ENCODE measurements around the gene ADGRG3. TPM values are rescaled to one million over a fixed set of nuclear protein-coding genes. Genes with fewer than 3 reads are reported as not detected.

The ADGRG3 gene
- total RNA-seq, 5 donors from 2014 or later (not counting 1 experiment from before 2014, with no cell fraction given) = 0.16 to 1.8 (median 0.40) TPM; not detected in 1

- H3K36me3 Mint-ChIP-seq = no peaks in the 10 kb centered on the region
- Histone ChIP-seq H3K27ac (ENCODE audit: low read length) (no peak overlapping the region), H3K4me3 (ENCODE audit: control insufficient read depth in 1 of 2, extremely low read depth in 1 of 2, low read length in 1 of 2) (no peak overlapping the region), H3K36me3 (ENCODE audit: control insufficient read depth in 2 of 2, extremely low read depth in 1 of 2, insufficient read depth in 1 of 2, low read length in 1 of 2) (no peaks in the 10 kb centered on the region), H3K4me1 (ENCODE audit: control insufficient read depth in 1 of 2, extremely low read depth in 1 of 2, insufficient read depth in 2 of 2, low read length in 2 of 2) (no peaks in the 10 kb centered on the region), H3K9me3 (no peaks in the 10 kb centered on the region), H3K27me3 (replicated peaks in 1 of 2; ENCODE audit: control insufficient read depth in 2 of 2, extremely low read depth in 1 of 2, insufficient read depth in 2 of 2, low read length in 1 of 2) (peaks cover 0 to 10% of the 10 kb centered on the region in 2 experiments)
- H3K9me3 Mint-ChIP-seq = no peaks in the 10 kb centered on the region
- no peaks in the 10 kb centered on the region for H3K27me3 Mint-ChIP-seq
- ChIA-PET CTCF (no interaction called here), POLR2A (interaction anchor here in 1 of 2 donors (0.6 kb wide), 1 partner anchor 11 kb away, joined by 3 read pairs; no protein-coding TSS in a partner anchor)
- no peak overlapping the region for H3K4me3 Mint-ChIP-seq
- DNase-seq (no peak), ATAC-seq (replicated peaks in 1 of 4) (no peak)
- H3K4me1 Mint-ChIP-seq = peaks cover 0 to 4% (median 0%) of the 10 kb centered on the region in 3 donors
- WGBS (ENCODE audit: insufficient coverage) = 86% methylated on average over 13 of the region's 13 CpGs
- H3K27ac Mint-ChIP-seq = no peak overlapping the region
Observed at GRCh38 chr16:57681950-57682728, 14.0 kb downstream of the ADGRG3 start.

GRCh38 chr16:57682809-57683635 is 14.9 kb downstream of the ADGRG3 start:
- peaks cover 0 to 10% of the 10 kb centered on the region in 2 experiments for H3K27me3 ChIP-seq (replicated peaks in 1 of 2; ENCODE audit: control insufficient read depth in 2 of 2, extremely low read depth in 1 of 2, insufficient read depth in 2 of 2, low read length in 1 of 2)
- no peak overlapping the region for H3K4me3 Mint-ChIP-seq
- H3K27ac ChIP-seq (ENCODE audit: low read length) = no peak overlapping the region
- ATAC-seq (replicated peaks in 1 of 4) (no peak), DNase-seq (no peak)
- no peak overlapping the region for H3K4me3 ChIP-seq (ENCODE audit: control insufficient read depth in 1 of 2, extremely low read depth in 1 of 2, low read length in 1 of 2)
- no peaks in the 10 kb centered on the region for H3K27me3 Mint-ChIP-seq
- no peaks in the 10 kb centered on the region for H3K36me3 Mint-ChIP-seq
- H3K27ac Mint-ChIP-seq = no peak overlapping the region
- CTCF ChIA-PET = no interaction called here
- H3K4me1 Mint-ChIP-seq = peaks cover 0 to 6% (median 0%) of the 10 kb centered on the region in 3 donors
- H3K9me3 Mint-ChIP-seq = no peaks in the 10 kb centered on the region
- WGBS (ENCODE audit: insufficient coverage) = 100% methylated on average over 4 of the region's 11 CpGs
- H3K9me3 ChIP-seq = no peaks in the 10 kb centered on the region
- H3K4me1 ChIP-seq (ENCODE audit: control insufficient read depth in 1 of 2, extremely low read depth in 1 of 2, insufficient read depth in 2 of 2, low read length in 2 of 2) = no peaks in the 10 kb centered on the region
- POLR2A ChIA-PET = no interaction called here
- H3K36me3 ChIP-seq (ENCODE audit: control insufficient read depth in 2 of 2, extremely low read depth in 1 of 2, insufficient read depth in 1 of 2, low read length in 1 of 2) = no peaks in the 10 kb centered on the region

GRCh38 chr16:57683636-57684545 is 15.8 kb downstream of the ADGRG3 start:
- Mint-ChIP-seq H3K4me3 (no peak overlapping the region), H3K4me1 (peaks cover 0 to 11% (median 0%) of the 10 kb centered on the region in 3 donors), H3K9me3 (no peaks in the 10 kb centered on the region), H3K36me3 (no peaks in the 10 kb centered on the region), H3K27ac (no peak overlapping the region), H3K27me3 (no peaks in the 10 kb centered on the region)
- DNase-seq (no peak), ATAC-seq (replicated peaks in 1 of 4) (no peak)
- Histone ChIP-seq H3K9me3 (no peaks in the 10 kb centered on the region), H3K27ac (ENCODE audit: low read length) (no peak overlapping the region), H3K36me3 (ENCODE audit: control insufficient read depth in 2 of 2, extremely low read depth in 1 of 2, insufficient read depth in 1 of 2, low read length in 1 of 2) (no peaks in the 10 kb centered on the region), H3K4me1 (ENCODE audit: control insufficient read depth in 1 of 2, extremely low read depth in 1 of 2, insufficient read depth in 2 of 2, low read length in 2 of 2) (peaks cover 0 to 2% of the 10 kb centered on the region in 2 experiments), H3K27me3 (replicated peaks in 1 of 2; ENCODE audit: control insufficient read depth in 2 of 2, extremely low read depth in 1 of 2, insufficient read depth in 2 of 2, low read length in 1 of 2) (peaks cover 0 to 10% of the 10 kb centered on the region in 2 experiments), H3K4me3 (ENCODE audit: control insufficient read depth in 1 of 2, extremely low read depth in 1 of 2, low read length in 1 of 2) (no peak overlapping the region)
- 86% methylated on average over 9 of the region's 18 CpGs for WGBS (ENCODE audit: insufficient coverage)
- CTCF ChIA-PET = no interaction called here
- POLR2A ChIA-PET = no interaction called here

GRCh38 chr16:57684626-57685358 is 16.7 kb downstream of the ADGRG3 start:
- Histone ChIP-seq H3K27me3 (replicated peaks in 1 of 2; ENCODE audit: control insufficient read depth in 2 of 2, extremely low read depth in 1 of 2, insufficient read depth in 2 of 2, low read length in 1 of 2) (peaks cover 0 to 12% of the 10 kb centered on the region in 2 experiments), H3K4me3 (ENCODE audit: control insufficient read depth in 1 of 2, extremely low read depth in 1 of 2, low read length in 1 of 2) (no peak overlapping the region), H3K9me3 (no peaks in the 10 kb centered on the region), H3K27ac (ENCODE audit: low read length) (no peak overlapping the region), H3K4me1 (ENCODE audit: control insufficient read depth in 1 of 2, extremely low read depth in 1 of 2, insufficient read depth in 2 of 2, low read length in 2 of 2) (peaks cover 2 to 11% of the 10 kb centered on the region in 2 experiments), H3K36me3 (ENCODE audit: control insufficient read depth in 2 of 2, extremely low read depth in 1 of 2, insufficient read depth in 1 of 2, low read length in 1 of 2) (no peaks in the 10 kb centered on the region)
- H3K4me1 Mint-ChIP-seq = peaks cover 7 to 20% (median 8%) of the 10 kb centered on the region in 3 donors
- H3K4me3 Mint-ChIP-seq = no peak overlapping the region
- POLR2A ChIA-PET = no interaction called here
- H3K9me3 Mint-ChIP-seq = no peaks in the 10 kb centered on the region
- WGBS (ENCODE audit: insufficient coverage) = 90% methylated on average over 6 of the region's 8 CpGs
- CTCF ChIA-PET = no interaction called here
- ATAC-seq (replicated peaks in 1 of 4) (no peak), DNase-seq (no peak)
- no peaks in the 10 kb centered on the region for H3K36me3 Mint-ChIP-seq
- no peak overlapping the region for H3K27ac Mint-ChIP-seq
- no peaks in the 10 kb centered on the region for H3K27me3 Mint-ChIP-seq

- no peak overlapping the region for H3K27ac ChIP-seq (ENCODE audit: low read length)
- no peaks in the 10 kb centered on the region for H3K36me3 Mint-ChIP-seq
- no peaks in the 10 kb centered on the region for H3K36me3 ChIP-seq (ENCODE audit: control insufficient read depth in 2 of 2, extremely low read depth in 1 of 2, insufficient read depth in 1 of 2, low read length in 1 of 2)
- DNase-seq (no peak), ATAC-seq (replicated peaks in 1 of 4) (no peak)
- H3K4me1 Mint-ChIP-seq = peaks cover 15 to 26% (median 16%) of the 10 kb centered on the region in 3 donors
- H3K4me1 ChIP-seq (ENCODE audit: control insufficient read depth in 1 of 2, extremely low read depth in 1 of 2, insufficient read depth in 2 of 2, low read length in 2 of 2) = peaks cover 9 to 20% of the 10 kb centered on the region in 2 experiments
- no peak overlapping the region for H3K27ac Mint-ChIP-seq
- H3K9me3 ChIP-seq = no peaks in the 10 kb centered on the region
- no peak overlapping the region for H3K4me3 ChIP-seq (ENCODE audit: control insufficient read depth in 1 of 2, extremely low read depth in 1 of 2, low read length in 1 of 2)
- WGBS (ENCODE audit: insufficient coverage) = 93% methylated on average over 4 of the region's 11 CpGs
- POLR2A ChIA-PET = no interaction called here
- peaks cover 0 to 13% of the 10 kb centered on the region in 2 experiments for H3K27me3 ChIP-seq (replicated peaks in 1 of 2; ENCODE audit: control insufficient read depth in 2 of 2, extremely low read depth in 1 of 2, insufficient read depth in 2 of 2, low read length in 1 of 2)
- no peaks in the 10 kb centered on the region for H3K27me3 Mint-ChIP-seq
- H3K9me3 Mint-ChIP-seq = no peaks in the 10 kb centered on the region
- H3K4me3 Mint-ChIP-seq = no peak overlapping the region
- CTCF ChIA-PET = no interaction called here
Observed at GRCh38 chr16:57685633-57686032, 17.5 kb downstream of the ADGRG3 start.

Data from T-cell (primary cell).